ENCODE measurements around the gene CDC42EP1.

CDC42EP1 gene

DNA sequence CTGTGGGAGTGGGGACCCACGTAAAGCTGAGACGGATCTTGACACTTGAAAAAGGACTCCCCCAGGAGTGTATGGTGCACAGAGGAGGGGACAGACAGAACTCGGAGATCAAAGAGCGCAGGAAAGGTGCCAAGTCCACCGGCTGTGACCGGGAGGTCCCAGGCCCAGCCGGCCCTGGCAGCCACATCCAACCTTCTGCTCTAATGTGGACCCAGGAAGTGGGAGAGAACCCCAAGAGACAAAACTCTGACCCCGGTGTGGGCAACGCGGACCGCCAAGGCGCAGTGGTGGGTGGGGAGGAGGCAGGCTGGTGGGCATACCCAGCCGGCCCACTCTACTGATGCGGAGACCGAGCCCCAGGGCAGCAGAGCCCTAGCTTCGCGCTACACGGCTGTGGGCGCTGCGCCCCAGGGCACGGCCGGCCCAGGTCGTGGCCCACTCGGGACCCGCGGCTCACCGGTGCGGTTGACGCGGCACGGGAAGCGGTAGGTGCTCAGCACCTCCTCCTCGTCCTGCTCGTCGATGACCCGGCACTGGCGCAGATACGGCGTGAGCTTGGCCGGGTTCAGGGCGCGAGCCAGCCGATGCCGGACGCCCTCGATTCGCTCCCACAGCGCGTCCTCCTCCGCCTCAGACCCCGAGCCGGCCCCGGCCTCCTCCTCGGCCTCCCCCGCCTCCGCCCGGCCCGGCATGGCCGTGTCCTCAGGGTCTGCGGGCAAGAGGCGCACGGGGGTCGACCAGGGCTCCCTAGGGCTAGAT lies 41.6 kb upstream of the CDC42EP1 start:
- TF ChIP-seq, protein P1, sequence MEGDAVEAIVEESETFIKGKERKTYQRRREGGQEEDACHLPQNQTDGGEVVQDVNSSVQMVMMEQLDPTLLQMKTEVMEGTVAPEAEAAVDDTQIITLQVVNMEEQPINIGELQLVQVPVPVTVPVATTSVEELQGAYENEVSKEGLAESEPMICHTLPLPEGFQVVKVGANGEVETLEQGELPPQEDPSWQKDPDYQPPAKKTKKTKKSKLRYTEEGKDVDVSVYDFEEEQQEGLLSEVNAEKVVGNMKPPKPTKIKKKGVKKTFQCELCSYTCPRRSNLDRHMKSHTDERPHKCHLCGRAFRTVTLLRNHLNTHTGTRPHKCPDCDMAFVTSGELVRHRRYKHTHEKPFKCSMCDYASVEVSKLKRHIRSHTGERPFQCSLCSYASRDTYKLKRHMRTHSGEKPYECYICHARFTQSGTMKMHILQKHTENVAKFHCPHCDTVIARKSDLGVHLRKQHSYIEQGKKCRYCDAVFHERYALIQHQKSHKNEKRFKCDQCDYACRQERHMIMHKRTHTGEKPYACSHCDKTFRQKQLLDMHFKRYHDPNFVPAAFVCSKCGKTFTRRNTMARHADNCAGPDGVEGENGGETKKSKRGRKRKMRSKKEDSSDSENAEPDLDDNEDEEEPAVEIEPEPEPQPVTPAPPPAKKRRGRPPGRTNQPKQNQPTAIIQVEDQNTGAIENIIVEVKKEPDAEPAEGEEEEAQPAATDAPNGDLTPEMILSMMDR (IDR thresholded peaks at IDR 0.05; ENCODE audit: insufficient read depth, low read depth, low read length, missing control alignments), result no peak
- H3K4me3 ChIP-seq (ENCODE audit: low read length), result peak overlapping the region; percentile 62

DNA sequence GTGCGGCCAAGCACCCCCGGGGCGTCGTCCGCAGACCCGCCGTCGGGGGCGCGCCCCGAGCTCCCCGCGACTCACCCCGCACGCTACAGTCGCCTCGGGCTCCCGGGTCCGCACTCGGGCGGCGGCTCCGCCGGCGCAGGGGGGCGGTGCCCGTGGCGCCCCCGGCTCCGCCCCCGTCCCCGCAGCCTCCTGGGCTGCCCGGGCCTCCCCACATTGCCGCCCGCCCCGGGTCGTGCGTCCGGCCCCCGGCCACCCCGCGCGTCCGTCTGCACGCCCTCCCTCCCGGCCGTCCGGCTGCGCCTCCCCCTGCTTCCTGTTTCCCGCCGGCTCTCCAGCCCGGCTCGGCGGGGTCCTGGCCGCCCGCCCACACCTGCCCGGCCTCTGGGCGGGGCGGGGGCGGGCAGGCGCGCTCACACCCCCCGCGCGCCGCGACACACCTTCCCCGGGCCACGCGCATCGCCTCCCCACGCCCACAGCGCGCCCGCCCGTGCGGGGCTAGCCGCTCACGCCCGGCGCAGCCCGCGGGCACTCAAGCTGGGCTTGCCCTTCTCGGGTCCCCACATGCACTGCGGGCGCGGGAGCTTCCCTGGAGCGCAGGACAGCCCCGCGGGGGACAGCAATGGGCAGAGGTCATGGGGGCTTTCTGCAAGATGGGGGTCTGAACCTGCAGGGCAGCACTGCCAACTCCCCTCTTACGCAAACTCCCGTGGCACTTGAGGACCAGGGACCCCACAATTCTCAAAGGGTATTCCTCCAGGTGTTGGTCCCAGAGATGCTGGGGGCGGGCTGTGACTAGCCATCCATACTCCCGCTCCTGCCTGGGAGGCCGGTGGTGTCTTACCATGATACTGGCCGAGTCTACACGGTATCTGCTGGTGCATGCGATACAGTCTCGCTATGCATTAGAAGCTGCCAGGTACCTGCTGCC lies 40.7 kb upstream of the CDC42EP1 start, which contains the start of gene CARD10:
CARD10 (minus strand) TSS at position 148 of the 928 bp plus-strand sequence. CDS start 215 bp downstream, outside the sequence.
- DNase-seq (ENCODE audit: low read depth), result peak; percentile 43
- H3K4me3 ChIP-seq (ENCODE audit: low read length), result peak within 1 kb of the TSS; percentile 62
- TF ChIP-seq, protein P1 (IDR thresholded peaks at IDR 0.05; ENCODE audit: insufficient read depth, low read depth, low read length, missing control alignments), result no peak

More for the DNA sequence above, 41.6 kb upstream of the CDC42EP1 start:
- no peak for DNase-seq (ENCODE audit: low read depth)

DNA sequence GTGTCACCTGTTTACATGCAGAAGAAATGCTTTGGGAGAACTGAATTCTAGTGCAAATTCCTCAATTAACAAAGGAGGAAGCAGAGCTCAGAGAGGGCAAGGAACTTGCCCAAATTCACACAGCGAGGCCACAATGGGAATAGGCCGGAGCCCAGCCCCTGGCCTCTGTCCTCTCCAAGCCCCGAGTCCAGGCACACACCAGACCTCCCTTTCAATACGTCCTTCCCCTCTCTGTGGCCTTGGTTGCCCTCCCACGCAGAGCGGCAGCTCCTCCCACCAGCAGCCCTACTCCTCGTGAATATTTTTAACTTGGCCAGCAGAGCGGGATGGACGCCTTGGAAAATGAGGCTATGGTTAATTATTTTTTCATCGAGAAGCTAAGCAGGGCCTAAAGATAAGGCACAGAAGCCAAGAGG lies 39.5 kb upstream of the CDC42EP1 start:
- TF ChIP-seq, protein P1 (IDR thresholded peaks at IDR 0.05; ENCODE audit: insufficient read depth, low read depth, low read length, missing control alignments), result no peak
- DNase-seq (ENCODE audit: low read depth), result no peak
- no peak overlapping the region for H3K4me3 ChIP-seq (ENCODE audit: low read length)

DNA sequence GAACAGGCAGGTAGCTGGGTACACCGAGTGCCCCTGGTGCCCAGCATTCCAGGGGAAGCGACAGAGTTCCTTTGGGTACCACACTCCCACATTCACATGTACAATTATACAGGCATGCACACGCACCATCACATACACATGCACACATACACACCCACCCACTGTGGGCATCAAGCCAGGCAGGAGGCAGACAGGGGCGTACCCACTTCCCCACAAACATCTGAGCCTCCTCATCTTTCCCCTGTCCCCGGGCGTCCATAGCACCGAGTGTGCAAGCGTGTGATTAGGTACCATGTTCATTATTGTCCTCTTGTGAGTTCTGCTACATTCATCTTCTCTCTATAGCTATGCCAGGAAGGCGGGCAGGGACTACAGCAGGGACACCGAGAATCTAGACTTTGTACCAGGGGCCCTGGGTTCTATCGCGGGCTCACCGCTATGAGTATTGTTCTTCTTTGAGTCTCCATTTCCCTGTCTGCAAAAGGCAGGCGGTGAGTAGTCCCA lies 39.0 kb upstream of the CDC42EP1 start:
- H3K4me3 ChIP-seq (ENCODE audit: low read length), result no peak overlapping the region
- no peak for DNase-seq (ENCODE audit: low read depth)
- TF ChIP-seq, protein P1 (IDR thresholded peaks at IDR 0.05; ENCODE audit: insufficient read depth, low read depth, low read length, missing control alignments), result no peak

DNA sequence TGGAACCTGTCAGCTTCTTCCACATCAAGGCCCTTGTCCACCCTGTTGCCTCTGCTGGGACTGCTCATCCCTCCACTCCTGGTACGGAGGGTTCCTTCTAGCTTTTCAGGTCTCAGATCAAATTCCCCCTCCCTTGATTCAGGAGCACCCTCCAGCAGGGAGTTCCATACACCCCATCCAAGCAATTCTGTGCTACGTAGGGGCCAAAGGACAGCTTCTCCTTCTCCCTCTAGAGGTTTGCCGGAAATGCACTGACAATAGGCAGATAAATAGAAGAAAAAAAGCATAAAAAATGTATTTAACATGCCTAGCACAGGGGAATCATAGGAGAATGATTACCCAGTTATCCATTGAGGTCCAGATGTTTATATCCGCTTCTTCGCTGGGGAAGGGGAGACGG lies 37.8 kb upstream of the CDC42EP1 start:
- TF ChIP-seq, protein P1 (IDR thresholded peaks at IDR 0.05; ENCODE audit: insufficient read depth, low read depth, low read length, missing control alignments), result peak; percentile 7
- DNase-seq (ENCODE audit: low read depth), result no peak
- no peak overlapping the region for H3K4me3 ChIP-seq (ENCODE audit: low read length)

DNA sequence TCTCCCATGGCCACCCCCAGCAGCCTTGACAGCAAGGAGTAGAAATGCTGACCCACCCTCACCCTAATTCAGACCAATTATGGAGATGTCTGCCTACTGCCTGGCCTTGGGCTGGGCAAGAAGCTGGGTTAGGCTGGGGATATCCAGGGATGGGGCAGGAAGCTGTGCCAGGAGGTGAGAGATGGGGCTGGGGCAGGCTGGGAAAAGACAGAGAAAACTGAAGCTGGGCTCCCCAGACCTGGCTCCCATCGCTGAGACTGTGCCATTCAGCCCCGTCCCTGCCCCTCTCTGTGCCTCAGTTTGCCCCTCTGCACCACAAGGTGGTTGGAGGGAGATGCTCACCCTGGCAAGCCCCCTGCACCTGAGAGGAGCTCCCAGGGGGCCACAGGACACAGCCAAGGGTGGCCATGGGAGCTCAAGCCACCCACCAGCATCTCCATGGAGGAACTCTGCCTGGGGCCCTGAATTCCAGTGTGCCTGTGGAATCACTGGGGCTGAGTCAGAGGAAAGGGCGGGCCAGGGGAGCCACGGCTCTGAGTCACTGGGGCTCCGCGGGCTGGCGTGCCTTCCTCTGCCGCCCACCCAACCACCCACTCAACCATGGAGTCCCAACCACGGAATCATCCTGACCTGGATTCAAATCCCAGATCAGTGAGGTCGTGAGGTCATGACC lies 35.1 kb upstream of the CDC42EP1 start:
- H3K4me3 ChIP-seq (ENCODE audit: low read length), result no peak overlapping the region
- TF ChIP-seq, protein P1 (IDR thresholded peaks at IDR 0.05; ENCODE audit: insufficient read depth, low read depth, low read length, missing control alignments), result no peak

More for the DNA sequence above, 35.1 kb upstream of the CDC42EP1 start:
- DNase-seq (ENCODE audit: low read depth), result peak; percentile 94

Data from epithelial cell of esophagus (primary cell).